K562 (cell line): ENCODE results near the gene ANKRD12. TPM values are rescaled to one million over a fixed set of nuclear protein-coding genes. Genes with fewer than 3 reads are reported as not detected.
A peak's percentile ranks its signal among the peaks of the same experiment; 100 is the strongest.

Source experiments
- CBX2 ChIP-seq: fragments of 200-600 bp; sonication (generic); IDR thresholded peaks from one replicate; pipeline ENCODE4 v1.6.1; 2012; ENCODE audit warnings: mild to moderate bottlenecking, low read length, inconsistent platforms; ENCODE audit not compliant: insufficient read depth, poor library complexity, severe bottlenecking
- CREM ChIP-seq: IDR thresholded peaks from 2 replicates; pipeline ENCODE4 v1.6.1; 2014; ENCODE audit warnings: antibody characterized with exemption, low read depth
- EGR1 ChIP-seq: fragments of 450-650 bp; conservative IDR thresholded peaks from 2 replicates; pipeline ENCODE4 v1.6.1; 2017; ENCODE audit warnings: mild to moderate bottlenecking
- L3MBTL2 ChIP-seq: fragments of 450-650 bp; IDR thresholded peaks from 2 replicates; pipeline ENCODE4 v1.6.1; 2016; ENCODE audit warnings: mild to moderate bottlenecking, moderate library complexity
- MCM2 ChIP-seq: fragments of 450-650 bp; IDR thresholded peaks from 2 replicates; pipeline ENCODE4 v1.6.1; 2017; ENCODE audit warnings: low read depth, mild to moderate bottlenecking
- MECOM ChIP-seq: fragments of 250-450 bp; sonication (Bioruptor Pico); IDR thresholded peaks from 2 replicates; pipeline ENCODE4 v1.8.0; 2022; ENCODE audit warnings: inconsistent platforms
- NONO ChIP-seq, 2 experiments: fragments of 200-400 bp in 1 of 2; fragments of 450-650 bp in 1 of 2; formaldehyde crosslinking in 1 of 2; IDR thresholded peaks; 2 replicates each; pipeline ENCODE4 v1.6.1; 2017; ENCODE audit warnings: low read depth in 2 of 2, mild to moderate bottlenecking in 2 of 2, moderate library complexity in 2 of 2, low read length in 1 of 2
- PML ChIP-seq: IDR thresholded peaks from 2 replicates; pipeline ENCODE4 v1.6.1; 2012; ENCODE audit warnings: low read length, inconsistent platforms
- POLR2H ChIP-seq: IDR thresholded peaks from 2 replicates; pipeline ENCODE4 v1.6.1; 2016; ENCODE audit warnings: missing genetic modification characterization, low read depth, mild to moderate bottlenecking, control low read depth, missing compliant biosample characterization, moderate library complexity
- TOE1 ChIP-seq, 2 experiments: fragments of 450-650 bp in 1 of 2; sonication (generic) in 1 of 2; formaldehyde crosslinking in 1 of 2; IDR thresholded peaks; 2 replicates each; pipeline versions ENCODE4 v1.7.1 to v1.8.0; 2016 to 2022; ENCODE audit warnings: borderline replicate concordance in 2 of 2, mild to moderate bottlenecking in 2 of 2, antibody characterized with exemption in 1 of 2, inconsistent platforms in 1 of 2, low read depth in 1 of 2, missing genetic modification reagents in 1 of 2, moderate library complexity in 1 of 2
- ZNF639 ChIP-seq, 2 experiments: fragments of 200-800 bp in 1 of 2; sonication (Bioruptor generic) in 1 of 2; sonication (generic) in 1 of 2; formaldehyde crosslinking in 1 of 2; IDR thresholded peaks in 1 of 2; conservative IDR thresholded peaks in 1 of 2; 2 replicates each; pipeline versions ENCODE4 v1.5.0 to v1.6.1; 2016 to 2020; ENCODE audit warnings: missing compliant biosample characterization in 1 of 2, missing genetic modification characterization in 1 of 2, missing genetic modification reagents in 1 of 2
- polyA plus RNA-seq, 8 experiments: library from polyadenylated mRNA; depleted of rRNA in 4 of 8; stranded (reverse) in 5 of 8; unstranded in 3 of 8; fragments of >200 nt; fragmentation: Nextera tagmentation in 2 of 8; fragmentation: Illumina TruSeq in 1 of 8; extraction: Ambion mirVana in 2 of 8; extraction: Trizol in 1 of 8; gene quantifications; 2 replicates each; pipeline versions ENCODE4 v1.2.1 to v1.2.3, GENCODE V29; 2011 to 2014; ENCODE audit warnings: inconsistent platforms in 1 of 8, missing spikeins in 1 of 8
- total RNA-seq, 7 experiments: library from RNA; depleted of rRNA in 6 of 7; stranded (reverse); fragments of >200 nt in 6 of 7; fragmentation: Illumina TruSeq in 2 of 7; extraction: Trizol in 2 of 7; gene quantifications; 2 replicates each; pipeline versions ENCODE4 v1.2.1 to v1.2.3, GENCODE V29; 2011 to 2021; ENCODE audit warnings: low replicate concordance in 1 of 7

Gene ANKRD12
- total and polyA plus RNA-seq, 9 of the 15 experiments (the other 6 are each of a cell fraction or from before 2014, with no cell fraction given), result 6.6 to 28.2 (median 16.0) TPM

GRCh38 chr18:9102508-9103375, 33.8 kb upstream of the ANKRD12 start, which contains the start of gene NDUFV2 (continued):
- TF ChIP-seq PML (peak; percentile 60; the same call in 1 of the 2 replicates), MECOM (CRISPR knock-in tag) (no peak), POLR2H (tag) (peak; percentile 31; the same call in 1 of the 2 replicates), EGR1 (peak; percentile 82), ZNF639 (CRISPR knock-in tag; conservative IDR thresholded peaks at IDR 0.05 in 1 of 2, IDR thresholded peaks at IDR 0.05 in 1 of 2) (peak in 1 of 2 experiments; percentile 50; a peak in 2 of 4 replicates), CBX2 (no peak), NONO (IDR thresholded peaks at IDR 0.05; ENCODE audit: low read depth in 2 of 2, low read length in 1 of 2) (peak; percentile 33 to 70; a peak in 1 of 4 replicates), MCM2 (no peak), TOE1 (IDR thresholded peaks at IDR 0.05; ENCODE audit: borderline replicate concordance) (no peak), TOE1 (CRISPR knock-in tag; IDR thresholded peaks at IDR 0.05; ENCODE audit: borderline replicate concordance, low read depth) (0 out of 2 replicates have a peak, but pooled peaks have one; percentile 50), CREM (peak; percentile 71), L3MBTL2 (peak; percentile 85; the same call in 1 of the 2 replicates)
